Erythroblast (primary cell): ENCODE measurements around the gene GARNL3.

Experiments used
- DNase-seq, 2 experiments: peaks; one replicate each; lab custom pipeline; 2025; lab: John Stamatoyannopoulos, UW
- GATA1 ChIP-seq: IDR thresholded peaks from 2 replicates; pipeline ENCODE4 v1.6.1; 2011; ENCODE audit warnings: low read depth, mild to moderate bottlenecking, control low read depth, low read length, moderate library complexity
- POLR2A ChIP-seq: IDR thresholded peaks from 2 replicates; pipeline ENCODE4 v1.6.1; 2011; ENCODE audit warnings: mild to moderate bottlenecking, low read length

Gene GARNL3

DNA sequence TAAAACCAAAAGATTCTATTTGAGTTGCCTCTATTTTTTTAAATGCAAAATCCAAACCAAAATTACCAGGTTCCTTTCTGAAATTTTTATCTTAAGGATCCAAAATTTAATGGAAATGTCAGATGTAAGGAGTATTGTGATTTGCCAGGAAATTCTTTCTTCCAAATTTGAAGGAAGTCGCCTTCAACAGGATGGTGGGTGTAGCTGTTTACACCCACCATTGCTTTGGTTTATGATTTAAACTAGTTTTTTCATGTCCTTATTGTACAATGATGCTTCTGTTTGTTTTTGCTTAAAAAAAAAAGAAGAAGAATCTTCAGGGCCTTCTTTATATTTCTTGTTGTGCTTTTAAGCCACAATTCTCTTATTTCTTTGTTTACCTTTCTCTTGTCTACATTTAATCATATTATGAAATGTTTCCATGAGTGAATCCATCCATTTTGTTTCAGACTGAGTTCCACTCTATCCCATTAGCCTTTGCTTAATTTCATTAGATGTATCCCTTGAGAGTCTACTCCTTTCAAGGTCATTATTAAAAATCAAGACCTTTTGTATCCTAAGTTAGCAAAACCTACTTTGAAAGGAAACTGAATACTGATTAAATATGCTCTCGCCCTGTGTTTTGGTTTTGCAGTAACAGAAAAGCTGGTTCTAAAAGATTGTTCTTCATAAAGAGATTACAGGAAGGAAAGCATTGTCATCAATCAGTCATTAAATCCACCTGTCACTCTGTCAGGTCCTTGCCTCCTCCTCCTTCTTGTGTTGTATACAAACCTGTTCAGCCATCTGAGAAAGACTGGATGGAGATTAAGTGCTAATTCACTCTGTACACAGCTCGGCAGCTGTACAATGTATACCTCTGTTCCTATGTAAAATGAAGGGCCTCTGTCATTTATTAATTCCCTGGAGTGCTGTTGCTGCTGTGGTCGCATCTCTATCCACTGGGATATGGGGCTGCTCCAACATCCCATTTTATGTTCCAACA is 86.9 kb downstream of the GARNL3 start:
- no peak for DNase-seq
- TF ChIP-seq GATA1 (no peak), POLR2A (no peak)

DNA sequence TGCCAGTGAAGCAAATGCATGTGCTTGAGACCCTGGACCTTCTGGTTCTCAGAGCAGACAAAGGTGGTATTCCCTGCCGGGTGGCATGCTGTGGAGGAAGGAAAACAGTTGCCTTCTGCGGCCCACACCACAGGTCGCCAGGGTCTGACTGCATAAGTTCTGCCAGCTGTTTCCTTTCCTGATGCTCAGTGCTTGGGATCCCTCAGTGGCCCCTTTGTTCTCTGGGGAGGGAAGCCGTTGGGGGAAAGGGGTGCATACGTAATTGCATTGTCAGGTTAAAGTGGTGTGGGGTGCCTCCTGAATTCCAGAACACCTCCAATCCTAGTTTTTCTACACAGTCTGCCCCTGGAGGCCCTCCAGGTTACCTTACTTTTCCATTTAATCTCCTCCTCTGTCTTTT is 89.3 kb downstream of the GARNL3 start:
- TF ChIP-seq POLR2A (no peak), GATA1 (no peak)
- DNase-seq: no peak

DNA sequence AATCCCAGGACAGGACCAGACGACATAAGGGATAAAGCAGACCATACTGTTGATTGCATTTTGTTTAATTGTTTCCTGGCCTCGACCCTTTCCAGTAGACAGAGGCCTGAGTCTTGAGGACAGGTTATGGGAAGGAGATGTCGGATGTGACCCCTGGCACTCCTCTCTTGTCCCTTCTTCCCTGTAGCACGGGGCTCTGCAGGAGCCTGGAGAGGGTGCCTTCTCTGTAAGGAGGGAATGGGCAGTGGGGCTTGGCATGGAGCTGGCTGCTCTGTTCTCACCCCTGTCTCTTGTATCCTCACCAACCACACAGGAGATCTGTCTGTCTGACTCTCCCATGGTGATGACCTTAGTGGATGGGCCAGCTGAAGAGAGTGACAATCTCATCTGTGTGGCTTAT is 92.3 kb downstream of the GARNL3 start:
- no peak for TF ChIP-seq GATA1
- TF ChIP-seq POLR2A: no peak
- DNase-seq: no peak

DNA sequence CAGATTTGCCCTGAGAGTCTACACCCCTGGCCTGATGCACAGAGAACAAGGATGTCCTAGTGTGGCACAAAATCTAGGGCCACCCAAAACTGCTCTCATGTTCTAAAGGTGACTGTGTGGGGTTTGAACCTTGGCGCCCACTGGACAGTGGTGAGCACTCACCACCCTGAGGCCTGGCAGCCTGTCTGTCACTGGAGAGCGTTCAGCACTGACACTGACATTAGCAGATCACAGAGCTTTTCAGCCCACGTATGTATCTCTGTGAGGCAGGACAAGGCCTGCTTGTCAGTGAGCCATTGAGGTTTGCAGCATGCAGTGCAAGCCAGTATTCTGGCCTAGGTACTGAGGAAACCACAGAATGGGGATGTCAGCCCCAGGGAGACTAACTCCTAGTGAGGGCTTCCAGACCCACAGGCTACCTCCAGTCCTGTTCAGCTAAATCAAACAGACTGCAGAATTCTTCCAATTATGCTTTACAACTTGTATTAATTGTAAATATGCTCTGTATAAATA is 93.5 kb downstream of the GARNL3 start:
- DNase-seq: no peak
- no peak for TF ChIP-seq GATA1
- no peak for TF ChIP-seq POLR2A

DNA sequence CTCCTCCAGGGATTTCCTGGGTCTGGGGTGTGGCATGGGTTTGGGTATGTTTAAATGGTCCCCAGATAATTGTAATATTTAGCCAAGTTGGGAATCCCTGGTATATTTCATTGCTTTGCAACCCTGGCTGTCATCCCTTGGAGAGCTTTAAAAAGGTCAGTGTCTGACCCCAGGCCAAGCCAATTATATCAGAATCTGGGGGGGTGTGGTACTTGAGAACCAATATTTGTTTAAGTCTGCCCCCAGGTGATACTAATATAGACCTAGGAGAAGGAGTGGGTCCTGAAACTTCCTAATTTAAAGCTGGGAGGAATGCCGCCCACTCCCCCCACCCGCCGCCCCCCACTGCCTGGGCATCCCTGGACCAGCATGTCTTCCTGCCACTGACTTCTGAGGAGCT is 94.2 kb downstream of the GARNL3 start:
- TF ChIP-seq GATA1 (no peak), POLR2A (no peak)

DNA sequence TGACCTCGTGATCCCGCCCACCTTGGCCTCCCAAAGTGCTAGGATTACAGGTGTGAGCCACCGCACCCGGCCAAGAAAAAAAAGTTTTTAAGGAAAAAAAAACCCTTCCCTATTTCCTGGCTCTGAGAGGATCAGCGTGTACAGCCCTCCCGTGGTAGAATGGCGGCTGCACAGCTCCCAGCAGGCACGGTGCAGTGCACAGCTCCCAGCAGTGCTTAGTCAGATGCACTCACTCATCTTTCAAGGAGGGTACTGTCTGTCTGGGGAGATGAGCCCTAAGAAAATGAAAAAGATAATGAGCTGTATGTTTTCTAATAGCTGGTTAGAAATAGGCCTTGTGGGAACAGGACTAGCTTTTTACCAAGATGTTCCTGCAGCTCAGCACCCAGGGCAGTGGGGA is 95.7 kb downstream of the GARNL3 start:
- no peak for DNase-seq
- TF ChIP-seq POLR2A (no peak), GATA1 (no peak)

More for the DNA sequence above, 94.2 kb downstream of the GARNL3 start:
- DNase-seq: no peak

DNA sequence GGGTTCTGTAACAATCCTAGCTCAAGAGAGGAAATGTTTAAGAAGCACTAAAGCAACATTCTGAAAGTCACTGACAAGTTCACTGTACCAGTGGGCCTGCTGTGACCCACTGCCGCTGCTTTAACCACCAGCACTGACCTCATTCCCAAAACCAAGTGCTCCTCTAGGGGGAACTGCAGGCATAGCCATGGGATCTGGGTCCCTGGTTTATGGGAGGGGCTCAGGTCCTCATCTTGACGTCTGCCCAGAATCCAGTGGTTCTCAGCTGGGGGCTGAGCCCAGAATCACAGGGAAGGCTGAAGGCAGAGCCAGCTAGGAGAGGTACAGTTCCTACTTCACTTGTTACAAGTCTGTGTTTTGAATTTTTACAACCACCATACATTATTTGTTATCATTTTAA is 96.3 kb downstream of the GARNL3 start:
- TF ChIP-seq POLR2A: no peak
- no peak for TF ChIP-seq GATA1
- DNase-seq: peak in 1 of 2 experiments; percentile 21

DNA sequence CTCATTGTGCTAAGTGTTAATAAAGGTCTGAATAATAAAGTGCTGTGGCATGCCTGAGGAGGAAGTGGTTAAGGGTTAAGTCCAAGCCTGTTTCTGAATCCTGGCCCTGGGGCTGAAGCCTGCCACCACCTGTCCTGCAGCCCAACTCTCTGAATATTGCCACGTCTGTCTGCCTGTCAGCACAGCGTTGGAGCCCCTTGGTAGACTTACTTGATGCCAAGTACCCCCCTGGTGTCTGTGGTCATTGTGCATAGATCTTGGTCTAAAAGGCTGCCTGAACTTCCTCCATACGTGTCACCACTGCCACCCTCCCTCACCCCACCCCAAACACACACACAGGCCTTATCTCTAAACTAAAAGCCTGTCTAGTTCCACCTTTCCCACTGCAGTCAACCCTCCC is 97.0 kb downstream of the GARNL3 start:
- TF ChIP-seq POLR2A: no peak
- no peak for TF ChIP-seq GATA1
- peak in 1 of 2 experiments; percentile 7 for DNase-seq

DNA sequence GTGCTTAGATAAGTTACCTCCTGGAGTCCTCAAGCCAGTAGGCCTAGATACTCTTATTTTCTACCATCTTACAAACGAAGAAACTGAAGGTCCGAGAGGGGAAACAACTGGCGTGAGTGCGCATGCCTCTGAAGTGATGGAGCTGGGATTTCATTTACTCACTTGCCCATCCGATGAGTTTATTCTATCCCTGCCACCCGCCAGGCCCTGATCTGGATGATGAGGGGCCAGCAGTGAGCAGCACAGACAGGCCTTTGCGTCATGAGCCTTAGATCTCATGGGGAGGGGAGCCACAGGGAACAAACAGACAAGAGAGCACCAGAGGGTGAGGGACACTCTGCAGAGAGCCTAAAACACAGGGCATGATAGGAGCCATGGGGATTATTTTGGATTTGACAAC is 98.3 kb downstream of the GARNL3 start:
- no peak for DNase-seq
- no peak for TF ChIP-seq GATA1
- TF ChIP-seq POLR2A: no peak

DNA sequence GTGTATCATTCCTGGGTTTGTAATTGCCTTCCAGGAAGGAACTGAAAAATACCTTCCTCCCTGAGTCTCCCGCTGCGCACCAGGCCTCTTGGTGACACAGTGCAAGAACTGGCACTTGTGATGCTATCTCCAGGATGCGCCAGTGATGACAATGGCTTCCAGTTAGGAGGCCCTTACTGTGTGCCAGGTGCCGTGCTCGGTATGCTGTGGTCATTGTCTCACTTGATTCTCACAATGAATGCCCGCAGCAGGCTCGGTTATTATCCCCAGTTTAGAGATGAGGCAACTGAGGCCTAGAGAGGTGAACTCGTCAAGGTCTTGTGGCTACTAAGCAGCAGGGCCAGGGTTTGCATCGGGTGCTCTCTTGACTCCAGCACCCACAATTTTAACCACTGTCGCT is 100.9 kb downstream of the GARNL3 start:
- no peak for DNase-seq

DNA sequence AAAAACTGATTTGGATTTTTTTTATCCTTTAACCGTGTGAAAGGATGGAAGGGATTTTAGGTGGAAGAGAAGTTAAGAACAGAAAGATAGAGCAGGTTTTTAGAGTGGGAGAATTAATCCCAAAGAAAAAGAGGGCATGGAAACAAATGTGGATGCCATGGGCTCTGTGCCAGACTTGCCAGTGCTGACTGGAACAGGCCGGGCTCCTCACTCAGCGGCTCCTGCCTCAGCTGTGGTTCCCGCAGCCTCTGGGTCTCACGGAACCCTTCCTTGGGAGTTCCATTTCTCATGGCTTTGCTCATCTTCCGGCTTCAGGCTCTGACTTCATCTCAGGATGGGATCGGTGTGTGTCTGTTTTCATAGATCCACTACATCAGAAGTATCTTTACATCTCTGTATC is 102.0 kb downstream of the GARNL3 start:
- DNase-seq: no peak

More for the DNA sequence above, 100.9 kb downstream of the GARNL3 start:
- no peak for TF ChIP-seq GATA1
- no peak for TF ChIP-seq POLR2A

DNA sequence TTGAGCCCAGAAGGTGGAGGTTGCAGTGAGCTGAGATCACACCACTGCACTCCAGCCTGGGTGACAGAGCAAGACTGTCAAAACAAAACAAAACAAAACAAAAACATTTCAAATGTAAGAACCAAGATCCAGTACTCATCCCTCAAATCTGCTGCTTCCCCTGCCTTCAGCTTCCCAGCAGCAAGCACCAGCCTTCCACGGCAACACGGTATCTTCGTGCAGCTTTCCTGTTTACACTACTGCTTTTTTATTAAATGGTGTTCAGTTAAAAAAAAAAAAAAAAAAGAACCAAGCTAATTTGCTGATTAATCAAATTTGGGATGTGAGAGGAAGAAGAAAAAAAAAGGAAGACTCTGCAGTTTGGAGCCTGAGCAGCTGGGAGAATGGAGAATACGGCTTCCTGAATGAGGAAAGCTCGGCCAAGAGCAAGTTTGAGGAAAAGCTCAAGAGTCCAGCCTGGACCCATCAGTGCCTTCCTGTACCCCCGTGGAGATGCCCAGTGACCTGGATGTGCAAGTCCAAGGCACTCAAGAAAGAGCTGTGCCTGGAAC is 104.4 kb downstream of the GARNL3 start:
- no peak for DNase-seq

More for the DNA sequence above, 102.0 kb downstream of the GARNL3 start:
- TF ChIP-seq GATA1 (no peak), POLR2A (no peak)

DNA sequence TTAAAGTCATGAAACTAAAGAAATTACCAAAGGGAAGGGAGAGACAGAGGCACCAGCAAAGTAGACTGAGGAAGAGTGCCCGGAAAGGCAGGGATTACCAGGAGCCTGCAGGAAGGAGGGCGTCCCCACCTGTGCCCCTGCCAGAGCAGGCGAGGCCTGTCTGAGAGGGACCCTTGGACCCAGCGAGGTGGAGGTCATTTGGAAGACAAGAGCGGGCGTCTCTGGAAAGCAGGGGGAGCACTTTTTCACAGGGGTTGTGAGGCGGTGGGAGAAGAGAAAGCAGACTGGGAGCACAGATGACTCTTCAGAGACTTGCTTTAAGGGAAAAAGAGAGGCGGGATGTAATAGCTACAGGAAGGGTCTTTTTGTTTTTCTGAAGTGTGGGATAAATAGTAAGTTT is 104.9 kb downstream of the GARNL3 start:
- no peak for DNase-seq
- TF ChIP-seq GATA1: no peak
- TF ChIP-seq POLR2A: no peak

More for the DNA sequence above, 104.4 kb downstream of the GARNL3 start:
- TF ChIP-seq GATA1 (no peak), POLR2A (no peak)

DNA sequence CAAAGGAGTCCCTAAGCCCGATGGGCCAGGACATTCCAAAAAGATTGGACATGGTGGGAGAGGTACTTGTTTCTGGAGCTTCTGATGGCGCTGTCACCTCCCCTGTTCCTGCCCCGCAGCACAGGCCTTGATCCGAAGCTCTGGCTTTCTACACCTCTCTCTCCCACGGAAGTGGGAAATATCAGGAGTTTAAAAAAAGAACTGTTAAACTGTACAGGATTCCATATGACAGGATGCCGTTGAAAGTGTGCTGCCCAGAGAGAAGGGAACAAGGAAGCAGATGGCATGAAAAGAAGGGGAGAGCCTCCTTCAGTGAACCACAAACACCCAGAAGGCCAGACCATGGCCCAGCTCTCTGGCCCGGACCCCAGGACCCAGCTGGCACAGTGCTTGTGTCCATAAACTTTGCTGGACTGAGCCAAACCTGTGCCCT is 105.6 kb downstream of the GARNL3 start:
- DNase-seq: no peak
- TF ChIP-seq POLR2A: no peak
- no peak for TF ChIP-seq GATA1
